NOMO-1 treated with dmso at 0.1 percent for 144 hours (cell line): ENCODE data around the gene BAIAP2L2.

Source experiments
- DNase-seq: peaks from one replicate; lab custom pipeline; 2025; ENCODE audit not compliant: unreplicated experiment; lab: John Stamatoyannopoulos, UW

The BAIAP2L2 gene

GRCh38 chr22:38108561-38109319, 1.7 kb downstream of the BAIAP2L2 start:
- no peak for DNase-seq

GRCh38 chr22:38107692-38108515, 2.6 kb downstream of the BAIAP2L2 start:
- no peak for DNase-seq

- DNase-seq = no peak
Measured at GRCh38 chr22:38106814-38107578, 3.5 kb downstream of the BAIAP2L2 start.

GRCh38 chr22:38104084-38104483, 6.4 kb downstream of the BAIAP2L2 start:
- DNase-seq = no peak

- no peak for DNase-seq
Measured at GRCh38 chr22:38103641-38104040, 6.8 kb downstream of the BAIAP2L2 start.

- no peak for DNase-seq
Measured at GRCh38 chr22:38098410-38099249, 11.9 kb downstream of the BAIAP2L2 start.

- DNase-seq = no peak
Measured at GRCh38 chr22:38097557-38098409, 12.7 kb downstream of the BAIAP2L2 start.

- DNase-seq = no peak
Measured at GRCh38 chr22:38097058-38097457, 13.4 kb downstream of the BAIAP2L2 start.

GRCh38 chr22:38089474-38089851, 21.0 kb downstream of the BAIAP2L2 start:
- no peak for DNase-seq

- no peak for DNase-seq
Measured at GRCh38 chr22:38088629-38089473, 21.6 kb downstream of the BAIAP2L2 start.

GRCh38 chr22:38087855-38088254, 22.6 kb downstream of the BAIAP2L2 start:
- no peak for DNase-seq

GRCh38 chr22:38086942-38087341, 23.5 kb downstream of the BAIAP2L2 start:
- no peak for DNase-seq

- DNase-seq = no peak
Measured at GRCh38 chr22:38086001-38086845, 24.3 kb downstream of the BAIAP2L2 start.

GRCh38 chr22:38085501-38085900, 25.0 kb downstream of the BAIAP2L2 start:
- DNase-seq = no peak

GRCh38 chr22:38085056-38085455, 25.4 kb downstream of the BAIAP2L2 start:
- no peak for DNase-seq

GRCh38 chr22:38083931-38084631, 26.4 kb downstream of the BAIAP2L2 start, which contains the start of gene SLC16A8:
Gene SLC16A8, minus strand, starts transcription at chr22:38084184. Its CDS starts 1,311 bp downstream, at chr22:38082873.
- DNase-seq = no peak
